Tibial nerve (tissue), 3 donors: ENCODE measurements around the gene FOXL2NB.

Experiments
- POLR2A ChIP-seq, 2 donors: fragments of 450-650 bp; IDR thresholded peaks; one replicate each; pipeline ENCODE4 v1.6.1; 2017; ENCODE audit warnings: antibody characterized with exemption in 2 of 2, mild to moderate bottlenecking in 2 of 2, moderate library complexity in 2 of 2
- TF ChIP-seq, protein P1 (sequence below), 5 experiments: fragments of 200-600 bp in 3 of 5; fragments of 450-650 bp in 2 of 5; sonication (generic) in 3 of 5; IDR thresholded peaks; one replicate each; pipeline ENCODE4 v1.5.1; 2016 to 2019; ENCODE audit warnings: antibody characterized with exemption in 5 of 5, mild to moderate bottlenecking in 3 of 5, moderate library complexity in 2 of 5

- no peak for TF ChIP-seq POLR2A (IDR thresholded peaks at IDR 0.05)
- TF ChIP-seq, protein P1, sequence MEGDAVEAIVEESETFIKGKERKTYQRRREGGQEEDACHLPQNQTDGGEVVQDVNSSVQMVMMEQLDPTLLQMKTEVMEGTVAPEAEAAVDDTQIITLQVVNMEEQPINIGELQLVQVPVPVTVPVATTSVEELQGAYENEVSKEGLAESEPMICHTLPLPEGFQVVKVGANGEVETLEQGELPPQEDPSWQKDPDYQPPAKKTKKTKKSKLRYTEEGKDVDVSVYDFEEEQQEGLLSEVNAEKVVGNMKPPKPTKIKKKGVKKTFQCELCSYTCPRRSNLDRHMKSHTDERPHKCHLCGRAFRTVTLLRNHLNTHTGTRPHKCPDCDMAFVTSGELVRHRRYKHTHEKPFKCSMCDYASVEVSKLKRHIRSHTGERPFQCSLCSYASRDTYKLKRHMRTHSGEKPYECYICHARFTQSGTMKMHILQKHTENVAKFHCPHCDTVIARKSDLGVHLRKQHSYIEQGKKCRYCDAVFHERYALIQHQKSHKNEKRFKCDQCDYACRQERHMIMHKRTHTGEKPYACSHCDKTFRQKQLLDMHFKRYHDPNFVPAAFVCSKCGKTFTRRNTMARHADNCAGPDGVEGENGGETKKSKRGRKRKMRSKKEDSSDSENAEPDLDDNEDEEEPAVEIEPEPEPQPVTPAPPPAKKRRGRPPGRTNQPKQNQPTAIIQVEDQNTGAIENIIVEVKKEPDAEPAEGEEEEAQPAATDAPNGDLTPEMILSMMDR (IDR thresholded peaks at IDR 0.05): no peak
Measured at GRCh38 chr3:138964264-138964663, 17.2 kb downstream of the FOXL2NB start.
